Esophagus muscularis mucosa (tissue), 4 donors: ENCODE measurements around the gene GPR139. TPM values are rescaled to one million over a fixed set of nuclear protein-coding genes. Genes with fewer than 3 reads are reported as not detected.

ENCODE experiments used
- DNase-seq: peaks from one replicate; pipeline ENCODE4 v3.0.0-alpha.2; 2017; ENCODE audit errors: extremely low spot score
- H3K27ac ChIP-seq, 4 donors: fragments of 200-600 bp; sonication (generic); replicated peaks in 1 of 4; 1 replicate in 3 of 4; 2 replicates in 1 of 4; pipeline ENCODE4 v1.5.1; 2016 to 2019; ENCODE audit warnings: mild to moderate bottlenecking in 1 of 4
- H3K27me3 ChIP-seq, 4 donors: fragments of 200-600 bp; sonication (generic); one replicate each; pipeline versions ENCODE4 v1.5.1 to v1.6.0; 2016 to 2019
- H3K36me3 ChIP-seq, 4 donors: fragments of 200-600 bp; sonication (generic); one replicate each; pipeline ENCODE4 v1.5.1; 2016 to 2019
- H3K4me1 ChIP-seq, 4 donors: fragments of 200-600 bp; sonication (generic); one replicate each; pipeline ENCODE4 v1.5.1; 2016 to 2019
- H3K4me3 ChIP-seq, 4 donors: fragments of 200-600 bp; sonication (generic); 1 replicate in 2 of 4; 2 replicates in 2 of 4; pipeline ENCODE4 v1.5.1; 2016 to 2019; ENCODE audit warnings: mild to moderate bottlenecking in 4 of 4, moderate library complexity in 1 of 4
- H3K9me3 ChIP-seq, 4 donors: fragments of 200-600 bp; sonication (generic); 1 replicate in 3 of 4; 2 replicates in 1 of 4; pipeline ENCODE4 v1.5.1; 2016 to 2019
- EP300 ChIP-seq: sonication (generic); formaldehyde crosslinking; IDR thresholded peaks from one replicate; pipeline ENCODE4 v1.6.1; 2017; ENCODE audit warnings: antibody characterized with exemption
- POLR2A ChIP-seq: fragments of 450-650 bp; IDR thresholded peaks from one replicate; pipeline ENCODE4 v1.6.1; 2017; ENCODE audit warnings: antibody characterized with exemption, moderate library complexity, mild to moderate bottlenecking, low read depth
- POLR2AphosphoS5 ChIP-seq, 2 donors: sonication (generic); formaldehyde crosslinking; IDR thresholded peaks; one replicate each; pipeline ENCODE4 v1.6.1; 2017; ENCODE audit warnings: antibody characterized with exemption in 2 of 2
- WGBS: methylation state at CpG from one replicate; pipeline ENCODE4 v1.1.5; 2018; 5-methylcytosine and 5-hydroxymethylcytosine counted together
- intact Hi-C: fragments of 100-400 bp; cut with DNase I; formaldehyde crosslinking; loops from one replicate; pipeline ENCODE4 v1.15.1; 2023
- total RNA-seq, 4 donors: library from RNA; depleted of rRNA; stranded (reverse); fragments of >200 nt; gene quantifications; one replicate each; pipeline versions ENCODE4 v1.1.0 to v1.2.1, GENCODE V29; 2016
- TF ChIP-seq, protein P1 (sequence below), 3 experiments: fragments of 200-600 bp in 2 of 3; fragments of 450-650 bp in 1 of 3; sonication (generic) in 2 of 3; IDR thresholded peaks; one replicate each; pipeline ENCODE4 v1.5.1; 2017 to 2019; ENCODE audit warnings: antibody characterized with exemption in 3 of 3, mild to moderate bottlenecking in 2 of 3, moderate library complexity in 1 of 3

The GPR139 gene
- total RNA-seq, 4 donors from 2014 or later, result not detected

DNA sequence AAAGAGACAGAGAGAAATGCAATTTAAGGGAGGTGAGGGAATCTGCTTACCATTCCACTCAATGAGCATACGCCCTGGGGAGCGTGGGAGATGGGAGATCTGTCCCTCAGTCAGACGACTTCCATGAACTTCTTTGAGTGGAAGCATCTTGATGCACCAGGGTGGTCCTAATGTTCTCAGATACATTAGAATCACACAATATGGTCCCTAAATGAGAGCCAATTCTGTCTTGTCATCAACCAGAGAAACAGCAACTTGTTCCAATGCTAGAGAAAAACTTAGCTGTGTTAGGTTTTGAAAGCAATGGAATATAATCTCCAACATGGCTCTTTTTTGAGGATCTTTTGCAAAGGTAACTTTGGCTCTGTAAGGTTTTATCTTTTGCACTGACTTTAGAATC is 44.1 kb downstream of the GPR139 start:
- H3K4me3 ChIP-seq, result no peak overlapping the region

GRCh38 chr16:20026361-20027072 is 47.2 kb downstream of the GPR139 start:
- no peaks in the 10 kb centered on the region for H3K27me3 ChIP-seq
- TF ChIP-seq, protein P1, sequence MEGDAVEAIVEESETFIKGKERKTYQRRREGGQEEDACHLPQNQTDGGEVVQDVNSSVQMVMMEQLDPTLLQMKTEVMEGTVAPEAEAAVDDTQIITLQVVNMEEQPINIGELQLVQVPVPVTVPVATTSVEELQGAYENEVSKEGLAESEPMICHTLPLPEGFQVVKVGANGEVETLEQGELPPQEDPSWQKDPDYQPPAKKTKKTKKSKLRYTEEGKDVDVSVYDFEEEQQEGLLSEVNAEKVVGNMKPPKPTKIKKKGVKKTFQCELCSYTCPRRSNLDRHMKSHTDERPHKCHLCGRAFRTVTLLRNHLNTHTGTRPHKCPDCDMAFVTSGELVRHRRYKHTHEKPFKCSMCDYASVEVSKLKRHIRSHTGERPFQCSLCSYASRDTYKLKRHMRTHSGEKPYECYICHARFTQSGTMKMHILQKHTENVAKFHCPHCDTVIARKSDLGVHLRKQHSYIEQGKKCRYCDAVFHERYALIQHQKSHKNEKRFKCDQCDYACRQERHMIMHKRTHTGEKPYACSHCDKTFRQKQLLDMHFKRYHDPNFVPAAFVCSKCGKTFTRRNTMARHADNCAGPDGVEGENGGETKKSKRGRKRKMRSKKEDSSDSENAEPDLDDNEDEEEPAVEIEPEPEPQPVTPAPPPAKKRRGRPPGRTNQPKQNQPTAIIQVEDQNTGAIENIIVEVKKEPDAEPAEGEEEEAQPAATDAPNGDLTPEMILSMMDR (IDR thresholded peaks at IDR 0.05), result no peak
- TF ChIP-seq EP300 (no peak), POLR2A (no peak), POLR2AphosphoS5 (IDR thresholded peaks at IDR 0.05) (no peak)
- H3K27ac ChIP-seq, result no peak overlapping the region
- H3K4me1 ChIP-seq, result no peaks in the 10 kb centered on the region
- no peak for DNase-seq
- H3K4me3 ChIP-seq, result no peak overlapping the region
- WGBS, result 73% methylated on average over 2 of the region's 2 CpGs
- intact Hi-C loops, result no loop called here
- H3K9me3 ChIP-seq, result peaks cover 0 to 6% (median 0%) of the 10 kb centered on the region in 4 donors
- H3K36me3 ChIP-seq, result no peaks in the 10 kb centered on the region

More for the DNA sequence above, 44.1 kb downstream of the GPR139 start:
- WGBS, result 67% methylated on average over 3 of the region's 3 CpGs
- no peaks in the 10 kb centered on the region for H3K9me3 ChIP-seq
- H3K27ac ChIP-seq, result no peak overlapping the region
- H3K36me3 ChIP-seq, result no peaks in the 10 kb centered on the region
- intact Hi-C loops, result no loop called here
- TF ChIP-seq POLR2A (no peak), POLR2AphosphoS5 (IDR thresholded peaks at IDR 0.05) (no peak), EP300 (no peak)
- TF ChIP-seq, protein P1 (IDR thresholded peaks at IDR 0.05), result no peak
- DNase-seq, result no peak
- no peaks in the 10 kb centered on the region for H3K27me3 ChIP-seq
- no peaks in the 10 kb centered on the region for H3K4me1 ChIP-seq

- Histone ChIP-seq H3K27ac (no peak overlapping the region), H3K4me3 (no peak overlapping the region), H3K9me3 (peaks cover 0 to 13% (median 2%) of the 10 kb centered on the region in 4 donors), H3K27me3 (no peaks in the 10 kb centered on the region), H3K36me3 (no peaks in the 10 kb centered on the region), H3K4me1 (no peaks in the 10 kb centered on the region)
- 4% methylated on average over 1 of the region's 1 CpG for whole genome bisulfite sequencing
- intact Hi-C loops, result no loop called here
- TF ChIP-seq EP300 (no peak), POLR2AphosphoS5 (IDR thresholded peaks at IDR 0.05) (no peak), POLR2A (no peak)
- TF ChIP-seq, protein P1 (IDR thresholded peaks at IDR 0.05), result no peak
- DNase-seq, result no peak
Measured at GRCh38 chr16:20023190-20023589, 50.5 kb downstream of the GPR139 start.

- Histone ChIP-seq H3K36me3 (no peaks in the 10 kb centered on the region), H3K9me3 (peaks cover 0 to 13% (median 2%) of the 10 kb centered on the region in 4 donors), H3K27ac (no peak overlapping the region), H3K4me1 (no peaks in the 10 kb centered on the region), H3K4me3 (no peak overlapping the region), H3K27me3 (no peaks in the 10 kb centered on the region)
- DNase-seq, result no peak
- TF ChIP-seq EP300, result no peak
- TF ChIP-seq POLR2AphosphoS5 (IDR thresholded peaks at IDR 0.05), result no peak
- TF ChIP-seq, protein P1 (IDR thresholded peaks at IDR 0.05), result no peak
- no peak for TF ChIP-seq POLR2A
- intact Hi-C loops, result no loop called here
- WGBS, result 91% methylated on average over 2 of the region's 2 CpGs
Measured at GRCh38 chr16:20020976-20021375, 52.7 kb downstream of the GPR139 start.

GRCh38 chr16:20020083-20020482 is 53.6 kb downstream of the GPR139 start:
- Histone ChIP-seq H3K36me3 (no peaks in the 10 kb centered on the region), H3K4me1 (no peaks in the 10 kb centered on the region), H3K9me3 (peaks cover 0 to 13% (median 2%) of the 10 kb centered on the region in 4 donors), H3K27me3 (no peaks in the 10 kb centered on the region), H3K27ac (no peak overlapping the region), H3K4me3 (no peak overlapping the region)
- intact Hi-C loops, result no loop called here
- WGBS, result 39% methylated on average over 1 of the region's 1 CpG
- no peak for DNase-seq
- TF ChIP-seq POLR2A (no peak), POLR2AphosphoS5 (IDR thresholded peaks at IDR 0.05) (no peak), EP300 (no peak)
- TF ChIP-seq, protein P1 (IDR thresholded peaks at IDR 0.05), result no peak
